Prostate gland (tissue), 2 donors: ENCODE data around the gene ITPRIP. TPM values are rescaled to one million over a fixed set of nuclear protein-coding genes. Genes with fewer than 3 reads are reported as not detected.

ENCODE experiments used
- DNase-seq: peaks from one replicate; pipeline ENCODE4 v3.0.0-alpha.2; 2019; ENCODE audit warnings: low spot score
- H3K27ac ChIP-seq, 2 donors: fragments of 200-600 bp; sonication (generic); 2 replicates each; pipeline ENCODE4 v1.5.1; 2017 to 2019
- H3K27me3 ChIP-seq: fragments of 200-600 bp; sonication (generic); replicated peaks from 2 replicates; pipeline ENCODE4 v1.5.1; 2019; ENCODE audit not compliant: insufficient read depth
- H3K36me3 ChIP-seq, 2 donors: fragments of 200-600 bp; sonication (generic); 1 replicate in 1 of 2; 2 replicates in 1 of 2; pipeline versions ENCODE4 v1.5.1 to v1.8.1; 2017 to 2019
- H3K4me1 ChIP-seq: fragments of 200-600 bp; sonication (generic); replicated peaks from 2 replicates; pipeline ENCODE4 v1.5.1; 2019
- H3K4me3 ChIP-seq, 2 donors: fragments of 200-600 bp; sonication (generic); 2 replicates each; pipeline ENCODE4 v1.5.1; 2017 to 2019
- H3K9me3 ChIP-seq: fragments of 200-600 bp; sonication (generic); 2 replicates; pipeline ENCODE4 v1.5.1; 2017
- CTCF ChIP-seq, 4 experiments: fragments of 200-600 bp in 2 of 4; fragments of 450-650 bp in 2 of 4; sonication (generic) in 2 of 4; IDR thresholded peaks; 1 replicate in 3 of 4; 2 replicates in 1 of 4; pipeline ENCODE4 v1.5.1; 2016 to 2019; ENCODE audit warnings: antibody characterized with exemption in 4 of 4, mild to moderate bottlenecking in 2 of 4, moderate library complexity in 2 of 4
- POLR2A ChIP-seq: fragments of 450-650 bp; IDR thresholded peaks from one replicate; pipeline ENCODE4 v1.6.1; 2016; ENCODE audit warnings: antibody characterized with exemption, mild to moderate bottlenecking
- POLR2AphosphoS5 ChIP-seq: sonication (generic); formaldehyde crosslinking; IDR thresholded peaks from one replicate; pipeline ENCODE4 v1.6.1; 2017; ENCODE audit warnings: antibody characterized with exemption
- WGBS: methylation state at CpG from one replicate; pipeline ENCODE4 v1.1.5; 2018; 5-methylcytosine and 5-hydroxymethylcytosine counted together
- intact Hi-C: fragments of 100-400 bp; cut with DNase I; formaldehyde crosslinking; loops from one replicate; pipeline ENCODE4 v1.14.2; 2022
- microRNA-seq: library from miRNA; unstranded; fragments of <30 nt; microRNA quantifications from one replicate; pipeline ENCODE4, GENCODE V29; 2016
- small RNA-seq, 2 donors: library from RNA; depleted of rRNA; stranded (forward); fragments of <200 nt; gene quantifications; one replicate each; pipeline ENCODE3, GENCODE V24; 2016
- total RNA-seq, 2 donors: library from RNA; depleted of rRNA; stranded (reverse); fragments of >200 nt; gene quantifications; one replicate each; pipeline ENCODE4 v1.1.0, GENCODE V29; 2016

ITPRIP gene
- total RNA-seq, 2 donors from 2014 or later, result 12.5 to 35.8 TPM

GRCh38 chr10:104259999-104260774 lies 78.1 kb downstream of the ITPRIP start:
- H3K27ac ChIP-seq, result peak overlapping the region; percentile 38 to 73
- no peak for DNase-seq
- no peaks in the 10 kb centered on the region for H3K9me3 ChIP-seq
- H3K4me1 ChIP-seq, result peaks cover 13% of the 10 kb centered on the region
- intact Hi-C loops, result loop anchor here (10.0 kb wide), 2 partner anchors 135 to 295 kb away; partner anchors contain the start of genes SFR1 and SLK
- no peak overlapping the region for H3K4me3 ChIP-seq
- TF ChIP-seq CTCF (IDR thresholded peaks at IDR 0.05), result no peak
- no peak for TF ChIP-seq POLR2AphosphoS5
- no peak for TF ChIP-seq POLR2A
- no peaks in the 10 kb centered on the region for H3K36me3 ChIP-seq
- no peaks in the 10 kb centered on the region for H3K27me3 ChIP-seq
- 46% methylated on average over 6 of the region's 6 CpGs for WGBS

Small RNA genes lying within 50 kb of the gene (microRNA-seq; reads per million reads assigned to microRNA genes)
- gene MIR4482, result not detected

Small RNA genes lying within 50 kb of the gene (small RNA-seq; reads per million reads assigned to genes)
- gene MIR4482, result 0.09 to 0.10 reads per million in 2 donors

Other genes with a start within 250 kb of the ITPRIP start
- gene SFR1, start 216.3 kb downstream of the ITPRIP start, total RNA-seq, result 10 to 100 TPM in 1 of 2 donors, 1 to 10 TPM in 1; 8.1 to 16.3 TPM
- gene CFAP43, start 106.1 kb downstream of the ITPRIP start, total RNA-seq, result 1 to 10 TPM; 2.4 to 6.9 TPM
- gene GSTO1, start 83.6 kb downstream of the ITPRIP start, total RNA-seq, result 10 to 100 TPM; 46.8 to 91.8 TPM
- 10 to 100 TPM; 18.1 to 37.3 TPM for gene GSTO2, start 69.3 kb downstream of the ITPRIP start, total RNA-seq
- 1 to 10 TPM in 1 of 2 donors, under 1 TPM in 1; 0.05 to 1.9 TPM for gene CFAP58, start 15.4 kb upstream of the ITPRIP start, total RNA-seq